C4-2B (cell line): Measurements from ENCODE around the gene MRI1.

Experiments
- ZFX ChIP-seq: fragments of 450-650 bp; IDR thresholded peaks from 2 replicates; pipeline ENCODE4 v1.6.1; 2017
- TF ChIP-seq, protein P1 (sequence below): fragments of 450-650 bp; conservative IDR thresholded peaks from 2 replicates; pipeline ENCODE4 v1.5.1; 2017; ENCODE audit warnings: mild to moderate bottlenecking

DNA sequence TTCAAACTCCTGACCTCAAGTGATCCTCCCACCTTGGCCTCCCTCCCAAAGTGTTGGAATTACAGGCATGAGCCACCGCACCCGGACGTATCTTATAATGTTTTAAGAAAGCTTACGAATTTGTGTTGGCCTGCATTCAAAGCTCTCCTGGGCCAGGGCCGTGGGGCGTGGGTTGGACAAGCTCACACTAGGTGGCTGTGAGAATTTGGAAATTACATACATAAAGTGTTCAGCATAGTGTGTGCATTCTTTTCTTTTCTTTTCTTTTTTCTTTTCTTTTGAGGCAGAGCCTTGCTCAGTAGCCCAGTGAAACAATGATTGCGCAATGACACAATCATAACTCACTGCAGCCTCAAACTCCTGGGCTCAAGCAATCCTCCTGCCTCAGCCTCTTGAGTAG, 33.5 kb downstream of the MRI1 start:
- TF ChIP-seq, protein P1, sequence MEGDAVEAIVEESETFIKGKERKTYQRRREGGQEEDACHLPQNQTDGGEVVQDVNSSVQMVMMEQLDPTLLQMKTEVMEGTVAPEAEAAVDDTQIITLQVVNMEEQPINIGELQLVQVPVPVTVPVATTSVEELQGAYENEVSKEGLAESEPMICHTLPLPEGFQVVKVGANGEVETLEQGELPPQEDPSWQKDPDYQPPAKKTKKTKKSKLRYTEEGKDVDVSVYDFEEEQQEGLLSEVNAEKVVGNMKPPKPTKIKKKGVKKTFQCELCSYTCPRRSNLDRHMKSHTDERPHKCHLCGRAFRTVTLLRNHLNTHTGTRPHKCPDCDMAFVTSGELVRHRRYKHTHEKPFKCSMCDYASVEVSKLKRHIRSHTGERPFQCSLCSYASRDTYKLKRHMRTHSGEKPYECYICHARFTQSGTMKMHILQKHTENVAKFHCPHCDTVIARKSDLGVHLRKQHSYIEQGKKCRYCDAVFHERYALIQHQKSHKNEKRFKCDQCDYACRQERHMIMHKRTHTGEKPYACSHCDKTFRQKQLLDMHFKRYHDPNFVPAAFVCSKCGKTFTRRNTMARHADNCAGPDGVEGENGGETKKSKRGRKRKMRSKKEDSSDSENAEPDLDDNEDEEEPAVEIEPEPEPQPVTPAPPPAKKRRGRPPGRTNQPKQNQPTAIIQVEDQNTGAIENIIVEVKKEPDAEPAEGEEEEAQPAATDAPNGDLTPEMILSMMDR: no peak
- TF ChIP-seq ZFX: no peak
